SIG-M5 treated with dmso at 0.1 percent for 504 hours (cell line): ENCODE data around the gene KIF5A.
"Not testable (repeated sequence)": the region's sequence is repeated elsewhere in the genome, so short reads cannot be mapped to it uniquely, and the experiment has no call there.

Source experiments
- DNase-seq: peaks from one replicate; lab custom pipeline; 2025; ENCODE audit not compliant: unreplicated experiment; lab: John Stamatoyannopoulos, UW

Gene KIF5A

GRCh38 chr12:57553343-57554202 is 3.7 kb downstream of the KIF5A start:
- DNase-seq = no peak

GRCh38 chr12:57554453-57554852 is 4.6 kb downstream of the KIF5A start:
- no peak for DNase-seq

GRCh38 chr12:57554897-57555296 is 5.1 kb downstream of the KIF5A start:
- no peak for DNase-seq

GRCh38 chr12:57558864-57559263 is 9.0 kb downstream of the KIF5A start:
- no peak for DNase-seq

- no peak for DNase-seq
These were observed 10.7 kb downstream of the KIF5A start for GRCh38 chr12:57560516-57560915.

GRCh38 chr12:57561117-57561516 is 11.3 kb downstream of the KIF5A start:
- not testable (repeated sequence) for DNase-seq

- DNase-seq = no peak
These were observed 13.5 kb downstream of the KIF5A start for GRCh38 chr12:57563358-57563757.

GRCh38 chr12:57564178-57564740 is 14.4 kb downstream of the KIF5A start:
- no peak for DNase-seq

- DNase-seq = no peak
These were observed 19.0 kb downstream of the KIF5A start for GRCh38 chr12:57568838-57569237.

- no peak for DNase-seq
These were observed 20.0 kb downstream of the KIF5A start for GRCh38 chr12:57569858-57570257.

GRCh38 chr12:57570438-57570837 is 20.6 kb downstream of the KIF5A start:
- DNase-seq = not testable (repeated sequence)

- no peak for DNase-seq
These were observed 22.3 kb downstream of the KIF5A start for GRCh38 chr12:57571926-57572762.

- DNase-seq = no peak
These were observed 25.0 kb downstream of the KIF5A start for GRCh38 chr12:57574795-57575194.

GRCh38 chr12:57575771-57576612 is 26.1 kb downstream of the KIF5A start:
- no peak for DNase-seq

- DNase-seq = no peak
These were observed 26.8 kb downstream of the KIF5A start for GRCh38 chr12:57576613-57577160.

GRCh38 chr12:57577981-57578758 is 28.3 kb downstream of the KIF5A start:
- no peak for DNase-seq

GRCh38 chr12:57579011-57579410 is 29.2 kb downstream of the KIF5A start:
- DNase-seq = no peak

- DNase-seq = no peak
These were observed 30.0 kb downstream of the KIF5A start for GRCh38 chr12:57579677-57580465.

- DNase-seq = no peak
These were observed 30.6 kb downstream of the KIF5A start for GRCh38 chr12:57580466-57580795.
